ENCODE data around the gene CAV3. TPM values are rescaled to one million over a fixed set of nuclear protein-coding genes. Genes with fewer than 3 reads are reported as not detected.

Gene CAV3
- total and polyA plus RNA-seq, 2 experiments from 2014 or later = 0.15 TPM; not detected in 1

DNA sequence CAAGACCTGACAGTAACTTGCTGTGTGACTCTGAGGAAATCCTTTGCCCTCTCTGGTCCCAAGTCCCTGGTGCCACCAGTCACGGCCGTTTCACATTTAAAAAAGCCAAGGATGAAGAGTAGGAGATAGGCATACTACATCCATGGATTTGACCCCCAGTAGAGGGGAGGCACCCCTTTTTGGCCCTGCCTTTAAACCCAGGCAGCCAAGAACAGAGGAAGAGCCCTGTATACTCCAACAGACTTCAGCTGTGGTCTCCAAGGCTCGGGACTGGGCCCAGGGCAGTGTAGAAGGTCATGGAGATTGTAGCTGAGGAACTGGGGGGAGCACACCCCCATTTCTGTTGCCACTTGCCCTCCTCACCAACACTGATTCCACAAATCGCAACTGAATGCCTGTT, 3.7 kb downstream of the CAV3 start:
- peaks cover 26% of the 10 kb centered on the region for H3F3A ChIP-seq (ENCODE audit: insufficient read depth)
- no peaks in the 10 kb centered on the region for H3K79me2 ChIP-seq (ENCODE audit: insufficient read depth)
- H3K4me2 ChIP-seq (ENCODE audit: unreplicated experiment) = no peak overlapping the region
- H3K36me3 ChIP-seq (ENCODE audit: low read depth) = no peaks in the 10 kb centered on the region
- in situ Hi-C loops (cut with MboI) = no loop called here
- H3K9ac ChIP-seq = no peak overlapping the region
- no peaks in the 10 kb centered on the region for H3K9me2 ChIP-seq (ENCODE audit: insufficient read depth)
- peaks cover 27% of the 10 kb centered on the region for H3K4me1 ChIP-seq (ENCODE audit: insufficient read depth)
- no peaks in the 10 kb centered on the region for H4K20me1 ChIP-seq (ENCODE audit: insufficient read depth)
- no peak for DNase-seq
- 92 to 99% methylated on average over 4 of the region's 4 CpGs for WGBS, 2 experiments (ENCODE audit: low coverage in 1 of 2, low lambda C conversion rate in 2 of 2, missing lambda C conversion rate in 2 of 2)
- no peak overlapping the region for H3K4me3 ChIP-seq
- TF ChIP-seq EZH2 (IDR thresholded peaks at IDR 0.05; ENCODE audit: insufficient read depth, poor library complexity, severe bottlenecking) = no peak
- no peak for TF ChIP-seq EZH2phosphoT487 (IDR thresholded peaks at IDR 0.05; ENCODE audit: insufficient read depth, low read depth)
- no peak overlapping the region for H3K27ac ChIP-seq
- no peaks in the 10 kb centered on the region for H3K9me3 ChIP-seq (ENCODE audit: low read depth)
- H2AFZ ChIP-seq = no peak overlapping the region
- no peaks in the 10 kb centered on the region for H3K27me3 ChIP-seq (replicated peaks; ENCODE audit: insufficient read depth)

DNA sequence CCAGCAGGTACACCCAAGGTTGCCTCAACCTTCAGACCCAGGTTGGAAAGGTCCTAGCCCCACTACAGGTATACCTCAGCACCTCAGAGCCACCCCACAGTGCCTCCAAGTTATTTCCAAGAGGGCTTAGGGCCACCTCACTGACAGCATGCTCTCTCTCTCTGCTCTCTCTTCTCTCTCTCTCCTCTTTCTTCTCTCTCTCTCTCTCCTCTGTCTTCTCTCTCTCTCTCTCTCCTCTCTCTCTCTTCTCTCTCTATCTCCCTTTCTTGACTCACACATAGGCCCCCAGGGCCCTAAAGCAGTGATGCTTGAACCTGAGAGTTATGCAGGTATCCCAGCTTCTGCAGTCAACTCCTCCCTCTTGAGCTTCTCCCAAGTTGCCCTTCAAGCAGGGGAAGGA, 4.2 kb downstream of the CAV3 start:
- H3K27me3 ChIP-seq (replicated peaks; ENCODE audit: insufficient read depth) = no peaks in the 10 kb centered on the region
- no peak overlapping the region for H2AFZ ChIP-seq
- H3K79me2 ChIP-seq (ENCODE audit: insufficient read depth) = no peaks in the 10 kb centered on the region
- no peak for DNase-seq
- in situ Hi-C loops (cut with MboI) = no loop called here
- no peak overlapping the region for H3K4me2 ChIP-seq (ENCODE audit: unreplicated experiment)
- no peaks in the 10 kb centered on the region for H3K36me3 ChIP-seq (ENCODE audit: low read depth)
- TF ChIP-seq EZH2phosphoT487 (IDR thresholded peaks at IDR 0.05; ENCODE audit: insufficient read depth, low read depth) (no peak), EZH2 (IDR thresholded peaks at IDR 0.05; ENCODE audit: insufficient read depth, poor library complexity, severe bottlenecking) (no peak)
- H3K4me1 ChIP-seq (ENCODE audit: insufficient read depth) = peaks cover 33% of the 10 kb centered on the region
- H3K27ac ChIP-seq = no peak overlapping the region
- H4K20me1 ChIP-seq (ENCODE audit: insufficient read depth) = no peaks in the 10 kb centered on the region
- H3K9me2 ChIP-seq (ENCODE audit: insufficient read depth) = no peaks in the 10 kb centered on the region
- H3K9me3 ChIP-seq (ENCODE audit: low read depth) = no peaks in the 10 kb centered on the region
- no peak overlapping the region for H3K4me3 ChIP-seq
- H3F3A ChIP-seq (ENCODE audit: insufficient read depth) = peaks cover 31% of the 10 kb centered on the region
- H3K9ac ChIP-seq = no peak overlapping the region

DNA sequence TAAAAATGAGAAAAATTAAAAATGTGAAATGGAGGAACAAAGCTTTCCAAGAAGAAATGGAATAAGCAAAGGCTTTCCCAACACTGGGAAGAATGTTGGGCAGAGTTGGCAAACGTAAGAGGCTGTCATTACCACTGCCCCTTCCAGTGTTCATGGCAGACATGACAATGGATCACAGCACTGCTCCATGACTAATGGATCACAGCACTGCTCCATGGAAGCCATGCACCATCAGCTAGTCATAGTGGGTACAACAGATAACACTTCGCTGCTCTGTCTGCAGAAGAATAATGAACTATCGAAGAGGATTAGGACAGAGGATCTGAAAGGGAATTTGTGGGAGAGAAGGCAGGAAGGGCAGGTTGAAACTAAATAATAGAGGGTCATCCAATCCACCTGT, 5.0 kb downstream of the CAV3 start:
- Histone ChIP-seq H3K9me2 (ENCODE audit: insufficient read depth) (no peaks in the 10 kb centered on the region), H3K9ac (no peak overlapping the region), H3F3A (ENCODE audit: insufficient read depth) (peaks cover 39% of the 10 kb centered on the region), H3K9me3 (ENCODE audit: low read depth) (no peaks in the 10 kb centered on the region), H3K27me3 (replicated peaks; ENCODE audit: insufficient read depth) (no peaks in the 10 kb centered on the region), H3K4me1 (ENCODE audit: insufficient read depth) (peaks cover 41% of the 10 kb centered on the region), H3K79me2 (ENCODE audit: insufficient read depth) (no peaks in the 10 kb centered on the region), H3K27ac (no peak overlapping the region), H3K36me3 (ENCODE audit: low read depth) (no peaks in the 10 kb centered on the region), H2AFZ (no peak overlapping the region), H3K4me3 (no peak overlapping the region), H4K20me1 (ENCODE audit: insufficient read depth) (no peaks in the 10 kb centered on the region), H3K4me2 (ENCODE audit: unreplicated experiment) (no peak overlapping the region)
- in situ Hi-C loops (cut with MboI) = no loop called here
- WGBS, 2 experiments (ENCODE audit: low coverage in 1 of 2, low lambda C conversion rate in 2 of 2, missing lambda C conversion rate in 2 of 2) = 82 to 93% methylated on average over 3 of the region's 3 CpGs
- TF ChIP-seq EZH2phosphoT487 (IDR thresholded peaks at IDR 0.05; ENCODE audit: insufficient read depth, low read depth) (no peak), EZH2 (IDR thresholded peaks at IDR 0.05; ENCODE audit: insufficient read depth, poor library complexity, severe bottlenecking) (no peak)
- DNase-seq = no peak

DNA sequence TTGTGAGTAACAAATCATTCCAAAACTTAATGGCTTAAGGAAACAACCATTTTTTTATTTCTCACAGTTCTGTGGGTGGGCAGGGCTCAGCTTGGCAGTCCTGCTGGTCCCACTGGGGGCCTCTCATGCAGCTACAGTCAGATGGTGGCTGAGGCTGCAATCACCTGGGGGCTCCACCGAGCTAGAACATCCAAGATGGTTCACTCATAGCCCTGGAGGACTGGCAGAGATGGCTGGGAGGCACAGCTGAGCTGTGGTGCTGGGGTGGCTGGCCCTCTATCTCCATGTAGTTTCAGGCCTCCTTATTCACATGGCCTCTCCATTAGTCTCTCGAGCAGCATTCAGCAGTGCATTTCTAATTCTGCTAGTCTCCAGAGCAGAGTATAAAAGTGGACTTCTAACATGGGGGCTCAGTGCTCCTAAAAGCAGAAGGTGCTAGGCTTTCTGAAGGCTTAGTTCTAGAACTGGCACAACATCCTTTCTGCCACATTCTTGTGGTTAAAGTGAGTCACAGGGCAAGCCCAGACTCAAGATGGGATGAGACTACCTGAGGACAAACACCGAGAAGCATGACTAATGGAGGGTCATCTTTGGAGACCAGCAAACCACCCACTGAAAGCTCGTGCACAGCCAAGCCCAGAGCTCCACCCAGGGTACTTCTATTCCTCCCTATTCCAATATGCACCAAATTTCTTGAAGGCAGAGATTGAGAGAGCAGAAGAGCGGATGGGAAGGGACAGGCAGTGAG, 6.3 kb downstream of the CAV3 start:
- H3K4me1 ChIP-seq (ENCODE audit: insufficient read depth) = peaks cover 45% of the 10 kb centered on the region
- WGBS, 2 experiments (ENCODE audit: low coverage in 1 of 2, low lambda C conversion rate in 2 of 2, missing lambda C conversion rate in 2 of 2) = 35 to 40% methylated on average over 5 of the region's 5 CpGs
- no peaks in the 10 kb centered on the region for H4K20me1 ChIP-seq (ENCODE audit: insufficient read depth)
- H3K9me2 ChIP-seq (ENCODE audit: insufficient read depth) = no peaks in the 10 kb centered on the region
- H3K27me3 ChIP-seq (replicated peaks; ENCODE audit: insufficient read depth) = no peaks in the 10 kb centered on the region
- DNase-seq = peak; percentile 93
- H3K79me2 ChIP-seq (ENCODE audit: insufficient read depth) = no peaks in the 10 kb centered on the region
- H2AFZ ChIP-seq = no peak overlapping the region
- no peak overlapping the region for H3K4me3 ChIP-seq
- H3K9me3 ChIP-seq (ENCODE audit: low read depth) = no peaks in the 10 kb centered on the region
- peak overlapping the region; percentile 70 for H3K27ac ChIP-seq
- no peak overlapping the region for H3K9ac ChIP-seq
- peaks cover 43% of the 10 kb centered on the region for H3F3A ChIP-seq (ENCODE audit: insufficient read depth)
- H3K36me3 ChIP-seq (ENCODE audit: low read depth) = no peaks in the 10 kb centered on the region
- H3K4me2 ChIP-seq (ENCODE audit: unreplicated experiment) = peak overlapping the region; percentile 82
- in situ Hi-C loops (cut with MboI) = no loop called here
- no peak for TF ChIP-seq EZH2phosphoT487 (IDR thresholded peaks at IDR 0.05; ENCODE audit: insufficient read depth, low read depth)
- TF ChIP-seq EZH2 (IDR thresholded peaks at IDR 0.05; ENCODE audit: insufficient read depth, poor library complexity, severe bottlenecking) = no peak
